GM12891 (cell line): ENCODE data around the gene ANO9.

ENCODE experiments used
- POLR2AphosphoS5 ChIP-seq: IDR thresholded peaks from 2 replicates; pipeline ENCODE4 v1.6.1; 2011; ENCODE audit warnings: low read depth, low read length, control low read depth
- POU2F2 ChIP-seq: IDR thresholded peaks from 2 replicates; pipeline ENCODE4 v1.6.1; 2011; ENCODE audit warnings: low read depth, mild to moderate bottlenecking, control low read depth, low read length, moderate library complexity

- TF ChIP-seq POU2F2: no peak
- no peak for TF ChIP-seq POLR2AphosphoS5
These were observed 36.4 kb downstream of the ANO9 start for GRCh38 chr11:405323-405953.
